ENCODE results near the gene UBR4. TPM values are rescaled to one million over a fixed set of nuclear protein-coding genes. Genes with fewer than 3 reads are reported as not detected.

The UBR4 gene
- total and polyA plus RNA-seq, 2 of the 8 experiments (the other 6 are each of a cell fraction or from before 2014, with no cell fraction given), result 139 to 152 TPM

- Histone ChIP-seq H3K56ac (replicated peaks; ENCODE audit: insufficient read length, low read depth, low read length) (no peak overlapping the region), H2BK12ac (ENCODE audit: low read depth, low read length) (no peak overlapping the region), H3K23me2 (ENCODE audit: low read depth, low read length) (peaks cover 9% of the 10 kb centered on the region), H3K27ac (ENCODE audit: low read depth, low read length) (no peak overlapping the region), H2BK120ac (replicated peaks; ENCODE audit: low read depth, low read length) (no peak overlapping the region), H2AFZ (ENCODE audit: low read length) (no peak overlapping the region), H2BK20ac (ENCODE audit: low read length) (no peak overlapping the region), H3K79me1 (ENCODE audit: low read depth, low read length) (peaks cover 5% of the 10 kb centered on the region), H3K36me3 (ENCODE audit: control insufficient read depth in 2 of 4, insufficient read depth in 4 of 4, low read length in 3 of 4) (no peaks in the 10 kb centered on the region), H4K20me1 (replicated peaks in 1 of 2; ENCODE audit: control insufficient read depth in 1 of 2, insufficient read depth in 2 of 2, low read length in 2 of 2) (peaks cover 15 to 20% of the 10 kb centered on the region in 2 experiments), H3K23ac (ENCODE audit: insufficient read length) (no peak overlapping the region), H3K4me1 (replicated peaks in 1 of 4; ENCODE audit: control insufficient read depth in 3 of 4, insufficient read depth in 4 of 4, low read length in 3 of 4) (peaks cover 0 to 8% (median 0%) of the 10 kb centered on the region in 4 experiments; a peak in 3 of 7 replicates), H3K27me3 (replicated peaks in 1 of 4; ENCODE audit: control insufficient read depth in 3 of 4, extremely low read depth in 1 of 4, insufficient read depth in 3 of 4, low read length in 3 of 4) (no peaks in the 10 kb centered on the region), H3K18ac (ENCODE audit: extremely low read depth, low read length) (no peak overlapping the region), H3K9me3 (ENCODE audit: insufficient read depth in 2 of 2, low read depth in 1 of 2, low read length in 1 of 2) (no peaks in the 10 kb centered on the region), H3K4me3 (ENCODE audit: extremely low read depth in 1 of 4, insufficient read depth in 2 of 4, low read depth in 3 of 4, low read length in 4 of 4) (no peak overlapping the region), H3K14ac (ENCODE audit: insufficient read length) (no peak overlapping the region), H4K5ac (ENCODE audit: insufficient read length, low read depth, low read length) (no peak overlapping the region), H2AK5ac (ENCODE audit: low read depth, low read length) (no peak overlapping the region), H4K91ac (replicated peaks; ENCODE audit: insufficient read length, low read length) (no peak overlapping the region), H3K4me2 (ENCODE audit: insufficient read depth in 1 of 2, low read depth in 2 of 2, low read length in 2 of 2) (no peak overlapping the region; a peak in 1 of 4 replicates), H2BK15ac (ENCODE audit: low read length) (no peak overlapping the region), H3K4ac (replicated peaks; ENCODE audit: insufficient read length, low read depth, low read length) (no peak overlapping the region), H3K9ac (replicated peaks in 1 of 4; ENCODE audit: extremely low read depth in 1 of 4, low read depth in 3 of 4, low read length in 3 of 4) (no peak overlapping the region), H4K8ac (ENCODE audit: extremely low read depth, insufficient read depth, low read length) (peak overlapping the region; percentile 15; the same call in 1 of the 2 replicates), H2BK5ac (ENCODE audit: low read depth, low read length) (no peak overlapping the region), H3K79me2 (ENCODE audit: control insufficient read depth in 1 of 2, insufficient read depth in 2 of 2, low read length in 2 of 2) (peaks cover 55 to 92% of the 10 kb centered on the region in 2 experiments)
- DNase-seq (ENCODE audit: low read depth in 1 of 2, low spot score in 2 of 2), result no peak
- 82% methylated on average over 3 of the region's 3 CpGs; no CpG with 5 or more reads in 1 of the 2 experiments for WGBS, 2 experiments (ENCODE audit: extremely low coverage in 1 of 2, insufficient coverage in 1 of 2, insufficient read length in 1 of 2, insufficient replicate concordance in 2 of 2, low coverage in 1 of 2, low lambda C conversion rate in 2 of 2, missing lambda C conversion rate in 1 of 2)
- POLR2A ChIA-PET (ENCODE audit: partially characterized antibody), result interaction anchor here (0.9 to 6.4 kb wide), 4 partner anchors 14 to 54 kb away, joined by 3 to 42 read pairs (median 7); partner anchors contain the start of genes EMC1 and MRTO4
- TF ChIP-seq SIX5 (IDR thresholded peaks at IDR 0.05; ENCODE audit: low read depth, low read length) (no peak), TEAD4 (IDR thresholded peaks at IDR 0.05; ENCODE audit: low read depth, low read length) (no peak), HDAC6 (IDR thresholded peaks at IDR 0.05; ENCODE audit: low read depth, low read length) (no peak), JUND (IDR thresholded peaks at IDR 0.05; ENCODE audit: low read length) (no peak), PHF8 (conservative IDR thresholded peaks at IDR 0.05; ENCODE audit: low read depth, low read length) (no peak), NANOG (IDR thresholded peaks at IDR 0.05; ENCODE audit: insufficient read depth, low read depth, low read length, poor library complexity, severe bottlenecking) (no peak), CHD1 (IDR thresholded peaks at IDR 0.05; ENCODE audit: low read depth, low read length) (no peak), ATF2 (IDR thresholded peaks at IDR 0.05; ENCODE audit: low read length) (no peak)
- TF ChIP-seq, protein P1, sequence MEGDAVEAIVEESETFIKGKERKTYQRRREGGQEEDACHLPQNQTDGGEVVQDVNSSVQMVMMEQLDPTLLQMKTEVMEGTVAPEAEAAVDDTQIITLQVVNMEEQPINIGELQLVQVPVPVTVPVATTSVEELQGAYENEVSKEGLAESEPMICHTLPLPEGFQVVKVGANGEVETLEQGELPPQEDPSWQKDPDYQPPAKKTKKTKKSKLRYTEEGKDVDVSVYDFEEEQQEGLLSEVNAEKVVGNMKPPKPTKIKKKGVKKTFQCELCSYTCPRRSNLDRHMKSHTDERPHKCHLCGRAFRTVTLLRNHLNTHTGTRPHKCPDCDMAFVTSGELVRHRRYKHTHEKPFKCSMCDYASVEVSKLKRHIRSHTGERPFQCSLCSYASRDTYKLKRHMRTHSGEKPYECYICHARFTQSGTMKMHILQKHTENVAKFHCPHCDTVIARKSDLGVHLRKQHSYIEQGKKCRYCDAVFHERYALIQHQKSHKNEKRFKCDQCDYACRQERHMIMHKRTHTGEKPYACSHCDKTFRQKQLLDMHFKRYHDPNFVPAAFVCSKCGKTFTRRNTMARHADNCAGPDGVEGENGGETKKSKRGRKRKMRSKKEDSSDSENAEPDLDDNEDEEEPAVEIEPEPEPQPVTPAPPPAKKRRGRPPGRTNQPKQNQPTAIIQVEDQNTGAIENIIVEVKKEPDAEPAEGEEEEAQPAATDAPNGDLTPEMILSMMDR (IDR thresholded peaks at IDR 0.05; ENCODE audit: control extremely low read depth in 1 of 3, insufficient read depth in 1 of 3, low read depth in 1 of 3, low read length in 3 of 3), result no peak
- no peak for FAIRE-seq
- CTCF ChIA-PET (ENCODE audit: partially characterized antibody), result interaction anchor here (1.7 kb wide), 1 partner anchor 444 kb away, joined by 3 read pairs; no protein-coding TSS in a partner anchor
Measured at GRCh38 chr1:19206947-19207346, 3.1 kb downstream of the UBR4 start.
